GM13977 (cell line): ENCODE data around the gene GTF3C1.

Source experiments
- DNase-seq: peaks from one replicate; pipeline ENCODE4 v3.0.0; 2012; ENCODE audit warnings: low spot score
- CTCF ChIP-seq: IDR thresholded peaks from 2 replicates; pipeline ENCODE4 v1.5.1; 2012; ENCODE audit warnings: mild to moderate bottlenecking, control low read depth; ENCODE audit not compliant: insufficient read depth; ENCODE audit errors: extremely low read depth, missing control alignments
- in situ Hi-C: fragments of 300-500 bp; cut with MboI; formaldehyde crosslinking; loops from one replicate; pipeline ENCODE4 v1.12.0; 2022; ENCODE audit warnings: low sequenced_read_pairs, low pct_unique_long_range_greater_than_20kb, mixed read lengths, inconsistent platforms; ENCODE audit not compliant: unreplicated experiment

GTF3C1 gene

GRCh38 chr16:27549746-27550581, at the start of gene GTF3C1, which contains the start of gene KATNIP:
TSS of gene GTF3C1 (minus strand) at chr16:27549913. CDS start at chr16:27549890, 23 bp downstream.
TSS of gene KATNIP (plus strand) at chr16:27550144. CDS start at chr16:27550171, 27 bp downstream.
- in situ Hi-C loops = no loop called here
- no peak for TF ChIP-seq CTCF
- peak; percentile 100 for DNase-seq

- no peak for TF ChIP-seq CTCF
- no peak for DNase-seq
- in situ Hi-C loops = no loop called here
Measured at GRCh38 chr16:27598931-27599565, 49.3 kb upstream of the GTF3C1 start.

GRCh38 chr16:27598220-27598619, 48.5 kb upstream of the GTF3C1 start:
- DNase-seq = no peak
- TF ChIP-seq CTCF = no peak
- in situ Hi-C loops = no loop called here

GRCh38 chr16:27597361-27597760, 47.6 kb upstream of the GTF3C1 start:
- TF ChIP-seq CTCF = no peak

GRCh38 chr16:27596411-27596810, 46.7 kb upstream of the GTF3C1 start:
- no peak for DNase-seq
- TF ChIP-seq CTCF = no peak
- in situ Hi-C loops = no loop called here

More at GRCh38 chr16:27597361-27597760, 47.6 kb upstream of the GTF3C1 start:
- no peak for DNase-seq
- in situ Hi-C loops = no loop called here

GRCh38 chr16:27595993-27596392, 46.3 kb upstream of the GTF3C1 start:
- in situ Hi-C loops = no loop called here

More at GRCh38 chr16:27595993-27596392, 46.3 kb upstream of the GTF3C1 start:
- DNase-seq = no peak
- no peak for TF ChIP-seq CTCF
